HG03378 (cell line): ENCODE data around the gene UGT1A7.
"Not testable (repeated sequence)": the region's sequence is repeated elsewhere in the genome, so short reads cannot be mapped to it uniquely, and the experiment has no call there.

Experiments used
- ATAC-seq: cut with Tn5 transposase; IDR thresholded peaks from one replicate; pipeline ENCODE4 v1.9.1; 2021; ENCODE audit warnings: mild to moderate bottlenecking, moderate library complexity; ENCODE audit not compliant: unreplicated experiment

The UGT1A7 gene

DNA sequence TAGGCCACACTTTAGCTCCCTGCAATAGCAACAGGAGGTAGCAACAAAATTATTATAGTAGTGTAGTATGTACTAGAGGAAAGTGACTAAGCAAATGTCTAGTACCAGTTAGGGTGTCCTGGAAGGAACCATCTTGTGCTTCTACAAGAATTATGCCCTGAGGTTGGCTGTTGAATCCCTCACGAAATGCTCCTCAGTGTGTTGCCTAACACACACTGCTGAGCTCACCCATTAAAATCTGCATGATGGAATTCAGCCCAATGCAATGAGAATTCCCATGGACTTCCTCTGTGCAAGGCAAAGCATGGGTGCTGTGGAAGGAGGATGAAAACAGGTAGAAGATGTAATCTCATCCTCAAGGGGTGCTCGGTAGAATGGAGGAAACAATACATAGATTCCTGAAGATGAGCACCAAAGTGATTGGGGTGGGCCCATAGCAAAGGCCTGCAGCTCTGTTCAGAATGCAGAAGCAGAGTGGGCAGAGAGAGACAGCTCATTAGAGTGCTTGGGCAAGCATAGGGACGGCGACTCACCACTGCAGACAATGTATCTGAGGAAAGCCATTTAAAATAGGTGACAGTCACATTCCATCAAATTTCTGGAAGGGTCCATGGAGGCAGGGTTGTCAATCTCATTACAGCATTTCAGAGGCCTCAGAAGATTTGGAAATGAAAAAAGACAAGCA is 1.2 kb upstream of the UGT1A7 start:
- no peak for ATAC-seq

DNA sequence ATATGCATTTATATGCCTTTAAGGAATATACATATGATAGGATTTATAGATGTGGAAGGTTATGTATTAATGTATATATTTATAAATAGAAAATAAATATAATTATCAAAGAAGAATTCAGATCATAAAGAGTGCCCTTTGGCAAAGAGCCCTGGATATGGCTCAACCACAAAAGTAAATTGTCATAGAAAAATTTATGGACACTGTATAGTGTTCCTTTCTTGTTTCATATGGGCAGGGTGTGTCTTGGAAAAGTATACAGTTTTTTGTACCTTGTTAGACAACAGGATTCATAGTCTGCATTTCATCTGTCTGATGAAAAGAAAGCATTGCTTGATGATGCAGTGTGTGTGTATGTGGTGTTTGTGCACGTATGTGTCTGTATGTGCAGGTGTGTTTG is 2.9 kb downstream of the UGT1A7 start:
- ATAC-seq: no peak

DNA sequence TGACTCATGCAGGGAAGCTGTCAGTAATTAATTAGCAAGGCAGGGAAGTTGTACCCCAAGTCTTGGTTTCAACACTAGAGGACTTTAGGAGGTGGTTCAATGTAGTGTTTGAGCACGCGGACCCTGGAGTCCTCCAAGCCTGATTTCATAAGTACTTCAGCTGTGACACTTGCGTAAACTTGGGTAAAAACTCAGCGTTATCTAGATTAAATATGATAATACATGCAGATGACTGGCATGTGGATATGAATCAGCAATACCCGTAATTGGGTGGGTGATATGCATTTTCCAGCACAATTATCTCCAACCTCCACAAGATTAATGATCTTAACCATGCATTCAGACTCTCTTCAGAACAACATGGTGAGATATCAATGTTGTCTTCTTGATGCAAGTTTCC is 5.2 kb downstream of the UGT1A7 start:
- ATAC-seq: no peak

DNA sequence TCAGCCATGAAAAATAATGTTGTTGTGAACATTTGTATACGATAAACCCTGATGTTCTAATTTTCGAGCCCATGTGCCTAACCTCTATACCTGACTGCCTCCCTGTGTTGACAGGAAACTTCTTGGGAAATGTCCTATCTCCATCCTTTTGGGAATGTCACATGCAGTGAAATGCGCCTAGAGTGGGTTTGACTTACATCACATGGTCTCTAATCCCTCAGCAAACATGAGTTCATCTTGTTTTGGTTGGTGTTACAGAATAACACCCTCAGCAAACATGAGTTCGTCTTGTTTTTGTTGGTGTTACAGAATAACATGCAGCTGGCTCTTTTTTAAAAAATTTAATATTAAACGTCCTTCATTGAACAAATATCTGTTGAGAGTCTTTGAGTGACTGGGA is 6.6 kb downstream of the UGT1A7 start:
- no peak for ATAC-seq

DNA sequence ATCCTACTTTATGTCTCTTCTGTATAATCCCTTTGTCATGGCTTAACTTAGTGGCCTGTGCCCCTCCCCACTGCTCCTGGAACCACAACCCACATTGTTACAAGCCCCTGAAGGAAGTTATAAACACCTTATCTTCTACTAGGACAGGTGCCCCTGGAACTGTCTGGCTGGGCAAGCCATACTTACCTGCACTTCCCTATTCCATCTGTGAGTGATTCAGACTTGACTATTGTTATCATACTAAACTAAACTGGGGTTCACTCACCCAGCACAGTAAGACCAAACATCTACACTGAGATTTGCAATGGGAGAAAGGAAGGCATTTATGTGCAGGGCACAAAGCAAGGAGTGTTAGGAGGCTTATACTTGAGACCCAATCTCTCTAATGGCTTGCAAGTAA is 7.3 kb downstream of the UGT1A7 start:
- no peak for ATAC-seq

DNA sequence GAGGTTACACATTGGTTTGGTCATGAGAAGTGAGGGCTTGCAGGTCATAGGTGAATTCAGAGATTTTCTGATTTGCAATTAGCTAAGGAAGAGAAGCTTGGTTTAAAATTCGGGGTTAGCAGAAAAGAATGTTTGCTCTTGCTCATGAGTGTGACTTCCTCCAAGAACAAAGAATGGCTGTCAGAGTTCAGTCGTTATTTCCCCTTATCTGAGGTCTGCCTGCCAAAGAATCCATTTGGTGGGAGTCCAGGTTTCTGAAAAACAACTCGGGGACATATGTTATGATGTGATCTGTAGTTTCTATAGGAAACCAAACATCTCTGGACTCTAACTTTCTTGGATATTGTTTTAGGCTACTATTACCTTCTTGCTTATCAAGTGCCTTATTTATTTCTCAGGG is 7.8 kb downstream of the UGT1A7 start:
- no peak for ATAC-seq

DNA sequence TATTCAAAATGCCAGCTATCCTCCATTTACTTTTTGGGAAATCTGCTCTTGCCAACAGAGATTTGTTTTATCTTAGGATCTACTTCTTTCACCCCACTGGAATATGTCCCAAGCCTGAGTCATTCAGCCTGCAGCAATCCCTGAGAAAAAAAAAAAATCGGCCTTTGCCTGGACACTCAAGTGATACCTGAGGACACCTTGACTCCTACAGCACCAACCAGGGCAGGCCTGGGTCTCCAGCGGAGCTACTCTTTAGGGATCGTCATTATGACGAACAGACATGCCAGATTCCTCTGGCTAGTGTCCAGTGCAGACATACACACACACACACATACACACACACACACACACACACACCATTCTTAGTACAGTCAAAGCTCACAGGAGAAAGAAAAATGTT is 8.7 kb downstream of the UGT1A7 start:
- no peak for ATAC-seq

DNA sequence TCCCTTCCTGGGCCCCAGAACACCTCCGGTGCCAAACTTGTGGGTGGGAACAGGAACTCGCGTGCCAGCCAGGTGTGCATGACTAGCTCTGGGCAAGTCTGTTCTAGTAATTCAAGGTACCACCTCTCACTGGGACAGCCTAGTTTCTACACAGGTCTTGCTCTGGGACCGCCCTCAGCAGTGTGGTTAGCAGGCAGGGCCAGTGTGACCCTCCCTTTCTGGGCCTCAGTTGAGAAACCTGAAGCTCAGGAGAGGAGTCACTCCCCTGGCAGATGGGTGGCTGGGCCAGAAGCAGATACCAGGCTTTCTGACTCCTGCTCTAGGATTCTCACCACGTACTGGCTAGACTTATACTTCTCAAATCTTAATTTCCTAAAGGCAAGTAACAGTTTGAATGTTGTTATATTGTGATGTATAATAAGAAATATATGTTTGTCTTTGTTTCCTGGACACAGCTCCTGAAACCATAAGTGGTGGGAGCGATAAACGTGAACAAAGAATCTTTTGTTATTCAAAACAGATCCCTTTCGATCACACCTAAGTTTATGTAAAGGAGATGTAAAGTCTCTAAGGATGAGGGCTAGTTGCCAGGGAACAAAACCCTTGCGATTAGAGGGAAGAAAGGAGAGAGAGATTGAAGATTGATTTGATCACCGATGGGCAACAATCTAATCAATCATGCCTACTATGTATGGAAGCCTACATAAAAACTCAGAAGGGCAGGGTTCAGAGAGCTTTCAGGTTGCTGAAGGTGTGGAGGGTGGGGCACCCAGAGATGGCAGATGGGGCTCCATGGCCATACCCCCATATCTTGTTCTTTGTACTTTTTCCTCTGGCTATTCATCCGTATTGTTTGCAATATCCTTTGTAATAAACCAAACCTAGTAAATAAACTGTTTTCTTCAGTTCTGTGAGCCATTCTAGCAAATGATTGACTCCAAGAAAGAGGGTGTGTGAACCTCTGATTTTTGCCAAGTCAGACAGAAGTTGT is 10.0 kb downstream of the UGT1A7 start:
- ATAC-seq: no peak

DNA sequence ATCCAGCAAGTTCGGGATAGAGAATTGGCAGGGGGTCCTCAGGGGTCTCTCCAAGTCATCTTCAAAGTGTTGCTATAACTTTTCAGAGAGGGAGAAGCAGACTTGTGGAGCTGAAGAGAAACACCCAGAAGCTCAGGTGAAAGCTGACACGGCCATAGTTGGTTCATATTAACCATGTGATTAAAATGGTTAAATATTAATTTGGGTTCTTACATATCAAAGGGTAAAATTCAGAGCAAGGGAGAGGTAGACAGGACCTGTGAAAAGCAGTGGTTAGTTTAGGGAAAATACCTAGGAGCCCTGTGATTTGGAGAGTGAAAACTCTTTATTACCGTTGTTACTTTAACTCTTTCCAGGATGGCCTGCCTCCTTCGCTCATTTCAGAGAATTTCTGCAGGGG is 10.9 kb downstream of the UGT1A7 start, which contains the start of gene UGT1A6:
Gene UGT1A6 (plus strand): TSS at position 243 of the 400 bp plus-strand sequence. CDS start 115 bp downstream, at position 358.
- ATAC-seq: no peak

DNA sequence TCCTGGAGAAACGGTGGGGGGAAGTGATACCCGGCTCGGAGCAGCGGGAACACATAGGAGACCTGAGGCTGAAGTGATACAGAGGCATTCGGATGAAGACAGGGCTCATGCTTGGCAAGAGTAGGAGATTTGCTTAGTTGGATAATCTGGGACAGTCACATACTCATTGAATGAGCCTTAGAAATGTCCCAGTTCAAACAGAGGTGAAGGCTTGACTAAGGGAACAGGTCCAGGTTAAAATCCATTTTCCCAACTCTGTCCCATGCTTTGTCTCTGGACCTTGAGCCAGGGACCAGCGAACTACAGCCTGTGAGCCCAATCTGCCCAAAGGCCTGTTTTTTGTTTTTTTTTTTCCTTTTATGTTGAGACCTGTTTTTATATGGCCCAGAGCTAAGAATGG is 12.3 kb downstream of the UGT1A7 start:
- ATAC-seq: no peak

DNA sequence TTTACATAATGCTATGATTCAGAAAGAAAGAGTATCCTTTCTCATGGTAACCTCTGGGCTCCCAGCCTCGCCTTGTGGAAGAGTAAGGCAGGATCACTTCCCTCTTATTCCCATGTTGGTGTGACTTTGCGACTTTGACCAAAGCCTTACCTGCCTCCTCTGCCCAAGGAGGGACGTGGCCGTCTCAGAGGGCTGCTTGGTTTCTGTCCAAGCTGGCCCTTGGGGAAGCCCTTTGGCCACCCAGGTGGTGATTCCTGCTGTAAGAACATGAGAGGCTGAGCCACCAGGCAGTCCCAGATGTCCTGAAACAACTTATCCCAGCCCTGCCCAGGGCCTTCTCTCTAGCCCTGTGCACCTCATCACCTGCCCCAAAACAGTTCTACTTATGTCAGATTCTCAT is 17.0 kb downstream of the UGT1A7 start:
- no peak for ATAC-seq

DNA sequence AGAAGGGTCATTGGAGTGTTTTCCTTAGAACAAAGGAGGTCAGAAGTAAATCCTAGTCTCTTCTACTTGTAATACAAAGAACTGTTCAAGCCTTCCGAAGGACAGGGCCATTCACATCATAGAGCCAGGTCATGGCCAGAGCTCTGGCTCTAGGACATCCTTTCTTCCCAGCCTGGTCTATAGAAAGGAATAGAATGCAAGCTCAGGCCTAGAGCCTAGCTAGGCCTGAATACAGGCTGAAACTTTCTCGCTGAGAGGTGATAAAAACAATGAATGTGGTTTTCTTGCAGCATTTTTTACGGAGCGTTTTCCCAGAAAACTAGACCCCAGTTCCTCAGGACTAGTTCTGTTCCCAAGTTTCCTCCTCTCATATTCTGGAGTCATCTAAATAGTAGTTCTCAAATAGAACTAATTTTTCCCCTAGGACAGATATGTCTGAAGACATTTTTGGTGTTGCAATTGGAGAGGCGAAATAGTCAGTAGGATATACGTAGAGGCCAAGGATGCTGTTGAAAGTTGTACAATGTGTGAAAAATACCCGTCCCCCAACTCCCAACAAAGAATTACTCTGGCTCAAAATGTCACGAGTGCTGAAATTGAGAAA is 17.8 kb downstream of the UGT1A7 start:
- no peak for ATAC-seq

DNA sequence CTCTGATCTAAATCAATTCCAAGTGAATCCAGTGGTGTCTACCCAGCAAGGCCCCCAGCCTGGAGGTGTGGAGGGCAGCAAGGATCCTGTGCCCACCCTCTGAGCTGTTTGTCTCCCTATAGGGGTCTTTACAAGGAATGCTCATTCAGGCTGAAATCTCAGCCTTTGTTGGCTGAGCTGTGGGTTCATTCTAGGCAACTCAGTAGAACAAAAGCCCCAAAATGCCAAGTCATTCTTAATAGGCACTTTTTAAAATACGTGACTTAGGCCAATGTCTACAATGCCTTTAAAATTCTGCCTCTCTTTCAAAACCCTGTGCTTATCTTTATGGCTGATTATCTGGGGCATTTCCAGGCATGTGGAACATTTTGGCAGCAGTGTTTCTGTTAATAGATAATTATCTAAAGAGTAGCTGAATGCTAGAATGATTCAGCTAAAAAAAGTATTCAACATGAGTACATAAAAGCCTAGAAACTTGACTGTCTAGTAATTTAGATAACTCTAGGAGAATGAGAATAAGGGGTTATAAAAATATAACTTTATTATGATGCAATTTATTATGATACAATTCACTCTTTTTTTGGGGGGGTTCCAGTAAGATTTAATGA is 18.4 kb downstream of the UGT1A7 start:
- no peak for ATAC-seq

DNA sequence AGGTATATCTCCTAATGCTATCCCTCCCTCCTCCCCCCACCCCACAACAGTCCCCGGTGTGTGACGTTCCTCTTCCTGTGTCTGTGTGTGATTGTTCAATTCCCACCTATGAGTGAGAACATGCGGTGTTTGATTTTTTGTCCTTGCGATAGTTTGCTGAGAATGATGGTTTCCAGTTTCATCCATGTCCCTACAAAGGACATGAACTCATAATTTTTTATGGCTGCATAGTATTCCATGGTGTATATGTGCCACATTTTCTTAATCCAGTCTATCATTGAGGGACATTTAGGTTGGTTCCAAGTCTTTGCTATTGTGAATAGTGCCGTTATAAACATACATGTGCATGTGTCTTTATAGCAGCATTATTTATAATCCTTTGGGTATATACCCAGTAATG is 19.1 kb downstream of the UGT1A7 start:
- ATAC-seq: not testable (repeated sequence)

DNA sequence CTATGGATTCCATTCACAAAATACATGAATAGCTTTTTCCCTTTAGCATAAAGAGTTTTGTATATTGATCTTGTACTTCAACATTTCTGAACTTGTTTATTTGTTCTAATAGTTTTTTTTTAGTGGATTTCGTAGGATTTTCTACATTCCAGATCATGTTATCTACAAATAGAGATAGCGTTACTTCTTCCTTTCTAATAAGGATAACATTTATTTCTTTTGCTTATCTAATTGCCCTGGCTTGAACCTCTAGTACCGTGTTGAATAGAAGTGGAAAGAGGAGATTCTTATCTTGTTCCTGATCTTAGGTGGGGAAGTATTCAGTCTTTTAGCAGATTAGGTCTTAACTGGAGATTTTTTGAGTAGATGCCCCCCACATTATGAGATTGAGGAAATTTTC is 20.5 kb downstream of the UGT1A7 start:
- ATAC-seq: no peak

DNA sequence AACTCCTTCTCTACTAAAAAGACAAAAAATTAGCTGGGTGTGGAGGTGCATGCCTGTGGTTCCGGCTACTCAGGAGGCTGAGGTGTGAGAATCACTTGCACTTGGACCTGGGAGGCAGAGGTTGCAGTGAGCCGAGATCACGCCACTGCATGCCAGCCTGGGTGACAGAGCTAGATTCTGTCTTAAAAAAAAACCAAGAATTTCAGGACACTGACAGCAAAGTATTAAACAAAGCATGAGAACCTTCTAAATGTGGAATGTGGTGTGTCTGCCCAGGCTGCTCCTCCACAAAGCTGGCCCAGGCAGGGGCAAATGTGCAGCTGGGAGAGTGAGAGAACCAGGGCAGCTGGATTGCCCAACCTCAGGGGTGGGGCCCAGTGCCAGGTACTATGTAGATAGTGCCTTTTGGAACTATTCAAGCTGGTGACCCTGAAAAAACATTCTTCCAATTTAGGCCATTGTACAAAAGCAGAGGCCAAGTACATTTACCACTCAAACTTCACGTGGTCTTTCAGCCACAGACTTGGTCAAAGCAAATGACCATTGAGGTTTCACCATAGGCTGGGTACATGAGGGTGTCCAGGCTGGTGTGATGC is 24.3 kb downstream of the UGT1A7 start:
- ATAC-seq: no peak

DNA sequence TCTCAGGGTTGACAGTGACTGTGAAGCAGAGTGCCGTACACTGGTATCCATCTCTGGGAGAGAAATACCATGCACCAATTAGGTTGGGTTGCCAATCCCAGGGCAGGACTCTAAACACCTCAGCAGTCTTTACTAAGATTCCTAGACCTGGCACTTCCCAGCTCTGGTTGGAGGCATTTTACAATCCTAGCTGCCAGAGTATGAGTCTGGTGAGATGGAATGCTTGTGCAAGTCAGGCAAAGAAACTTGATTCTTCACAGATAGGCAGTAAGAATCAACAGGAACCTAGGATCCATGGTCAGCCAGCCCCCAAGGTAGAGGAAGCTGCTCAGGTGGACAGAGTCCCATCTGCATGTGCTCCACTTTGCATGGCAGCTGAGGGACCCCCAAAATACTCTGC is 25.0 kb downstream of the UGT1A7 start:
- ATAC-seq: no peak

DNA sequence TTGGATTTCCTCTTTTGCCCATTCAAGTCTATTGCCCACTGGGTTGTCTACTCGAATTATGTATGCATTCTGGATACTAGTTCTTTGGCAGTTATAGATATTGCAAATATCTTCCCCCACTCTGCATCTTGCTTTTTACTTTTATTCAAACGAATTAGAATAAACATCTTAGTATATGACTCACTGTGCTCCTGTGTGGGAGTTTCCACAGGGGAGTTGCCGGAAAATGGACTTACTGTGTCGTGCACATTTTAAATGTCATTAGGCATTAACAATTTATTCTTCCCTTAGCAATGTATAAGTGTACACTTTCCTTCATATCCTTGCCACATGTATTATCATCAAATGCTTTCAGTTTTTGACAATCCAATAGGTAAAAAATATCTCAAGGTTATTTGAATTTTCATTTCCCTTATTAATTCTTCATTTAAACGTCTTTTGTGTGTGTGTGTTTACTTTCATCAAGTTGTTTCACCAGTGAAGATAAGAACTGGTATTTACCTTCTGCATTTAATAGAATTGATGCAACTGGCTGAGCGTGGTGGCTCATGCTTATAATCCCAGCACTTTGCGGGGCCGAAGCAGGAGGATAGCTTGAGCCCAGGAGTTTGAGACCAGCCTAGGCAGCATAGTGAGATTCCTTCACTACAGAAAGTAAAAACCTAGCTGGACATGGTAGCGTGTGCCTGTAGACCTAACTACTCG is 26.4 kb downstream of the UGT1A7 start:
- ATAC-seq: no peak

DNA sequence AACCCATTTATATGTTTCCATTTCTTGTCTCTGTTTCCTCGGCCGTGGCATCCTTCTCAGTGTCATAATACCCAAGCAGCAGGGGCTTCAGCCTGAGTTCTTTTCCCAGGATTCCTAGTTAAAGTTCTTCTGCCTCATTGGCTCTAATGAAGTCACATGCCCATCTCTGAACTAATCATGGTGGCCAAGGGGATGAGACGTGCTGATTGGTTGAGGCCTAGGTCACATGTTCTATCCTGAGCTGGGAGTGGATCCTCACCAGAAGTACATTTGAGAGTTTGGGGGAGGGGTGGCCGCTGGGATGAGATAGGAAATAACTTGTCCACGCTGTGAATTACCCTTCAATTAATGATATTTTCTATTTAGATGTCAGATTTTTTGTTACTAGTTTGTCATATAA is 27.2 kb downstream of the UGT1A7 start:
- no peak for ATAC-seq

DNA sequence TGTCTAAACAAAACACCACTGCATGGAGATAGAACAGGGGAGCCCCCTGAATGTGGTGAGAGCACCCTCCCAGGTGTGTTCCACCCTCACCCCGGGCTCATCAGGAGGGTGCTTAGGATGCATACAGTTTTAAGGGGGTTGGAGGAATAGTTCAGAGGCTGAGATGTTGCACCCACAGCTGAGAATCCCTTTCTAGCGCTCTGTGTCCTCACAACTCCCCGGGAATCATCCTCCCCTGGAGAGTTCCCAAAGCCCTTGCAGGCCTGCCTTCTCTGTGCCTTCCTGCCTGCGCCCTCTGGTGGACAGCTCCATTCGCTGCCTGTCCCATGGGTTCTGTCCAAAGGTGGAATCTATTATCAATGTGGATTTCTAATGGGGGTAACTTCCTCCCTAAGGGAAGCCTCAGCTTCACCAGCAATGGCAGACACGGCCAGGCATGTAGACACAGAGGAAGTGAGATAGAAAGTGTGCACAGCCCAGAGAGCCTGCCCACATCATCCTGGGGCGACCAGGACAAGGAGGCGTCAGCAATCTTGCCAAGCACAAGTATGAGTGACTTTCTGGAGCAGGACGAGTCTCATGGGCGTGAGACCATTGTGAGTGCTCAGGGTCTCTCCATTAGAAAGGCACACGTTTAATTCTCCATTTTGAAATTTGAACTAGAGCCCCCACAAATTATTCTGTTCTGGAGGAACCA is 29.8 kb downstream of the UGT1A7 start:
- no peak for ATAC-seq
